A549 (cell line): ENCODE measurements around the gene ACSF3.

ENCODE experiments used
- CTCF ChIP-seq: fragments of >200 bp; sonication (Bioruptor Twin); formaldehyde crosslinking; IDR thresholded peaks from 3 replicates; pipeline ENCODE4 v1.5.1; 2016
- PHF8 ChIP-seq: fragments of 200-600 bp; sonication (generic); IDR thresholded peaks from 2 replicates; pipeline ENCODE4 v1.6.1; 2016; ENCODE audit warnings: low read depth, mild to moderate bottlenecking, antibody characterized with exemption, moderate library complexity, borderline replicate concordance
- REST ChIP-seq: fragments of 200-600 bp; sonication (generic); IDR thresholded peaks from 2 replicates; pipeline ENCODE4 v1.6.1; 2016; ENCODE audit warnings: antibody characterized with exemption, mild to moderate bottlenecking, moderate library complexity

- no peak for TF ChIP-seq PHF8
- no peak for TF ChIP-seq CTCF
- no peak for TF ChIP-seq REST
These were observed 41.3 kb upstream of the ACSF3 start for GRCh38 chr16:89052191-89052889.
